NCI-H510A treated with DMSO at 0.1 percent for 48 hours (cell line): ENCODE data around the gene EPB41L4A.

Experiments used
- DNase-seq: peaks from one replicate; lab custom pipeline; 2025; lab: John Stamatoyannopoulos, UW

The EPB41L4A gene

GRCh38 chr5:112310746-112311145 is 108.3 kb downstream of the EPB41L4A start:
- DNase-seq = no peak

- no peak for DNase-seq
Measured at GRCh38 chr5:112308608-112309007, 110.5 kb downstream of the EPB41L4A start.

- no peak for DNase-seq
Measured at GRCh38 chr5:112306956-112307355, 112.1 kb downstream of the EPB41L4A start.

DNA sequence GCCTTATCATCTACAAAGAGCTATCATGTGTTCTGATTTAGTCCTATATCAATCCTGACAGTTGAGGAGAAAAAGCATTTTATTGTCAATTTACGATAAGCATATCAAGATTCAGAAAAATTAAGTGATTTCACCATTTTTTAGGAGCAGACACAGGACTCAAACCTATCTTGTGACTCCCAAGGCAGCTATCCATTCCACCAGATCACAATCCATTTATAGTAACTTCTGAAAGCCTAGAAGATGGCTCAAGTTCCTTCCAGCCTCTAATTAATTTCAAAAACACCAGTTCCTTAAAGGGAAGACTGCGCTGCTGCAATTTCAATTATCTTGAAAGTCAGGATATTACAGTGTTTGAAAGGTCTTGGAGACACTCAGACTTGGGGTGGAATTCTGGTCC is 114.3 kb downstream of the EPB41L4A start:
- no peak for DNase-seq

- DNase-seq = no peak
Measured at GRCh38 chr5:112303685-112304084, 115.4 kb downstream of the EPB41L4A start.

DNA sequence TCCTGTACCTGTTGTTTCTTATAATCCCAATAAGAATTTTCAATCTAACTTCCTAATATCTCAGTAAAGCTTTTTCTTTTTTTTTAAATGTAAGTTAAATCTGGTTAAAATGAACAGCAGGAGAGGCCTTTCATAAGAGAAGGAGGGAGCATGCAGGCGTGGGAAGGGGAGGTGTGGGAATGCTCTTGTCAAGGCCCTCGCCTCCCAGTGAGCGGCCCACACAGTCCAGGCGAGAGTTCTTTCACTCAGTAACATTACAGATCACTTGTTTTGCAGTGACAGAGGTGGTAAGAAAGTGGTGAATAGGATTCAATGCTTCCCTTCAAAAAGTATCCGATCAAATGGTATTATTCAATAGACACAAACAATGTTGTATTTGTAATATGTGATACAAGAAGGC is 125.0 kb downstream of the EPB41L4A start:
- DNase-seq = no peak

- no peak for DNase-seq
Measured at GRCh38 chr5:112293587-112293986, 125.5 kb downstream of the EPB41L4A start.

DNA sequence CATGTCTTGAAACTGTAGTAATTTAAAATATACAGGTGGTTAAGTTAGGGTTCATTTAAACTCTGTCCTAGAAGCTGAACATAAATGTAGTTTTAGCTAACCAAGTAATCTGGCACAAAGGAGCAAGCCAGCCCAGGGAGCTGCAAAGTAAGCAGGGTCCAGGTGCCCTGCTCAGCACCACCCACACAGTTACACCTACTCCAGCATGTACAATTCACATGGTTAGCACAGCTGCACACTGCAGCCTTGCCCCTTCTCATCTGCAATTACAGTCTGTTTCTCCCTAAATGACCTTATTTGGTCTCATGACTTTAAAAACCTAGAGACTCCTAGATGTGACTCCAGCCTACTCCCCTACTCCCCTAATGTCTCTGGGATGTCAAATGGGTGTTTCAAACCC is 128.4 kb downstream of the EPB41L4A start:
- DNase-seq = no peak

DNA sequence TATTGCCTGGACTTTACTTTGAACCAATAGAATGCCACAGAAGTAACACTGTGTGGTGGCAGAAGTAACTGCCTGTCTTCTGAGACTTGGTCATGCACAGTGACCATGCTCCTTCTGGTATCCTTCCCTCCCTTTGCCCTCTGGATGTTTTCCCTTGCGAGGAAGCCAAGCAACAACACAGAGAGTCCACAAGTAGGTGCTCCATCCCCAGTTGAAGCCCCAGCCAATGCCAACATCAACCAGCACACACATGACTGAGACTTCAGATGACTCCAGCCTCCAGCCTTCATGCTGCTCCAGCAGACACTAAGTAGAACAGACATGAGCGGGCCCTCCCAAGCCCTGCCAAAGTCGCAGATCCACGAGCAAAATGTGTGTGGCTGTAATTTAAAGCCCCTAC is 129.6 kb downstream of the EPB41L4A start:
- DNase-seq = no peak

DNA sequence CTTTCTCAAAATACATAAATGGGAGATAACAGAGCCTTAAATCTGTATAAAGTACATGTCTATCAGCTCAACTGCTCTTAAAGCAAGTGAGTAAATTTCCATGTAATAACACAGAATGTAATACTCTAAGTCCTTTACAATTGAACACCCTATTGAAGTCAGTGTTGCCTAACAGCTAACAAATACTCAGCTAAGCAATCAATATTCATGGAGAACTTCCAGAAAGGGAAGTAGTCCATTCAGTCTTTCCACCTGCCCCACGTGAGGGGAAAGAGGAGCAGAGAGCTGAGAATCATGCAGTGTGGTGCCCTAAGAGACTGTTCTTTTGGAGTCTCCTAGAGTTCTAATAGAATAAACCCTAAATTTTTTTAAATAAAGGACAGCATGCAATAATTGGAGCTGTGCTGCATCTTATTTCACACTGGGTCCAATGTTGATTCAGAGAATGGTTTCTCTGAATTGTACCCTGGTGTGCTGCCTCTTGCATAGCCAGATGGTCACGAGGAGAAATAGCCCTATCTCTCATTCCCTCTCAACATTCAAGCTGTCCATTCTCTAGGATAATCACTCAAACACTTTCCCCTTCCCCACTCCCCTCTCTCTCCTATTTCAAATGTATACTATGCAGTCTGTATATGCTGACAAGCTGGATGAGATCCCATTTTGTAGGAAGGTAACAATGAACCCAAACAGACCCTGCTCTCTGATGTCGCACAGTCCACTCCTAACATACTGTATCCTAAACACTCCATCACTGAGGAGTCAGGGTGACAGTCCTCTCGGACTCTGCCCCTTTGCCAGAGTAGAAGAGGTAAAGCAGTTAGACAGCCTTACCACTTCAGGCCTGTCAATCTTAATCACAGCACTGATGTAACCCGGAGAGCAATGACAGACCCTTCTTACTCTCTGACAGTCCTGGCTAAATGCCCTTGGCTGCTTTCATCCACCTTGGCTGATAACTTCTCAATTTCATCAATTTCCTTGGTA is 134.8 kb downstream of the EPB41L4A start:
- DNase-seq = peak; percentile 20

DNA sequence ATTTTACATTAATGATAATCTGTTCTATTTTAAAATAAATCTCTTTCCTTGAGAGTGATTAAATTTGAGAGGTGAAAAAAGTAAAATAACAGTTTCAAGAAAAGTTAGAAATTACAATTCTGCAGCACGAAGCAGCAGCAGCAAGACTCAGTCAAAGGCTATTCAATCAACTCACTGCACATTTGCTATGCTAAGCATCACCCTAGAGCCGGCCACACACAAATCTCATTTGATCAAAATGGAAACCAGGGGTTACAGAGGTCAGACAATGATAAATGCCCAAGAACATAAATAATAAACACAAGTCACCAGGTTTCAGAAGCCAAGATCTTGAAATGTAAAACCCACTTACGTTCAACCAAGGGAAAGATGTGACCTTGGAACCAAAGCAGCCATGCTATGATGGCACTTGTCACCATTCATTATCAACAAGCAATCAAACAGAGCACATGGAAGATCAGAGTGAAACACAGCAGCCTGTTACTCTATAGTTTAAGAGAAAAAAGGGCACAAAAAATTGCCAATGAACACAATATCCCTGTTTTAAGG is 136.0 kb downstream of the EPB41L4A start:
- DNase-seq = no peak

DNA sequence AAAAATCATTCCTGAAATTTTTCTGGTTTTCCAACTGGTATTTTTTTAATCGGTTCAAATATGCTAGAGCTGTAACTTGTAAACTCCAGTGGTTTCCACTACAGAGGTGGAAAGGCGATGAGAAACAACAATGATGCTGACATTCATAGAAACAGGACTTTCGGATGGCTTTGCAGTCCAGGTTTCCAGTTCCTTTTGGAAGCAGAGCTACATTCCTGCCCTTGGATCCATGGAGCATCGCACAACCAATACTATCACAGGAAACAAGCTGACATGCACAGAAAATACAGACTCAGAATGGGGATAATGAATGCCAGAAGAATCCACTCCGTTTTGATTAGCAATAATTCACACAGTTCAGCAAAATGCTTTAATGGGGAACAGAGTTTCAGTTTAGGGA is 140.0 kb downstream of the EPB41L4A start:
- no peak for DNase-seq

- DNase-seq = peak; percentile 10
Measured at GRCh38 chr5:112276991-112277390, 142.1 kb downstream of the EPB41L4A start.

DNA sequence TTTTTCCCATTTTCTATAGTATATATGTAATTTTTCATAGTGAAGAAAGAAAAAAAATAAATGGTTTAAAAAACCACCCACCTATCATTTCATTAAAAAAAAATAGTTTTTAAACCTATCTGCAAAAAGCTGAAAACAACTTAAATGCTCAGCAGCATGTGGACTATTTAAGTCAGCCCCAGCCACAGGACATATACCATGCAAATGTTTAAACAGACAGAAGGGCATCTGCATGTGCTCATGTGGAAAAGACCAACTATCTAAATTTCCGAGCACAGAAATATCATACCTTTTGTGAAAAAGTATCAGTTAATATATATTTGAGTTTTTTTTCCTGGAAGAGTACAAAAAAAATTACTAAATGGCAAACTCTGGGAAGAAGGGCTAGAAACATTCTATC is 143.4 kb downstream of the EPB41L4A start:
- no peak for DNase-seq

- no peak for DNase-seq
Measured at GRCh38 chr5:112270299-112271293, 148.5 kb downstream of the EPB41L4A start.

DNA sequence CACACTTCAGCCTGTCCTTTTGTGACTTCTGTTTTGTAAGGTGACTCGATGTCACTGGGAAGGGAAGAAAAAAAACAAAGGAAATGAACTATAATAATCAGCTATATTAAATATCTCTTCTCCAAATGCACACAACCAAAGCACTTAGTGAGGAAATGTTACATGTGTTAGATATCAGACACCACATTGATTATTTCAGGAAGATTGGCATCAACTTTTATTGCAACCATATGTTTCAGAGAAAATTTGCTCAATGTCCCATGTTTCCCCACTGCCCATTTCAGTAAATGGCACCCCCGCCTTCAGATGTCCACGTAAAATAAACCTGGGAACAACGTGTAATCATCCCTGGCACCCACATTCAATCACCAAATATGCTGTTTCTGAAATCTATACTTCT is 151.8 kb downstream of the EPB41L4A start:
- DNase-seq = no peak

- DNase-seq = no peak
Measured at GRCh38 chr5:112264666-112265065, 154.4 kb downstream of the EPB41L4A start.

DNA sequence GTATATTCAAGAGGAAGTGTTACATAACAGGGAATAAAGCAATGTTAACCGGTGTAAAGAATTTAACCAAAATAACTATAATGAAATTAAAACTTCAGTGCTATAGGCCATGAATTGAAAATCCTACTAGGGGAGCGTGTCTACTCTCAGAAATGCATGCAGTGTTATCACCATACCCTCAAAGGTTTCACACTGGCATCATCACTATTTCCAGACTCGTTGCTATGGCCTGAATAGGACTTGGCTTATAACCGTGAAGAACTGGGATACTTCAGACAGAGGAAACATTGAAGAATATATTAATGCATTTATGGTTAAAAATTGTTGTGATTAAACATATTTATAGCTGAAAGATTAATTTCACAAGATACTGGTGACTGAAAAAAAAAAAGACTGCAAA is 154.9 kb downstream of the EPB41L4A start:
- DNase-seq = no peak

DNA sequence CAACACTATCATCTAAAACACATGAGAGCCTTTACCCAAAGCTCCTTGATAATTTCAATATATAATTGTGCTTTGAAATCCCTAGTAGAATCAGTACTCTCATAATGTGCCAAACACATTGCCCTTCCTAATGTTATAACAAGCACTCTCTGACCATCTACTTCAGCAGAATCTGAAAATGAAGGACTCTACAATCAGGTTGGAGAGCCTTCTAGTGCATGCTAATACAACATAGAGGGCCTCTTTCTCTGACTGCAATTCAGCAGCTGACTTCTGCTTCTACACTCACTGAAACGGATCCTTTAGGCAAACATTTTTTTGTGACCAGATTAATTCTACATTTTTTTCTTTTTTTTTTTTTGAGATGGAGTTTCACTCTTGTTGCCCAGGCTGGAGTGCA is 155.6 kb downstream of the EPB41L4A start:
- DNase-seq = no peak

- DNase-seq = no peak
Measured at GRCh38 chr5:112258571-112258970, 160.5 kb downstream of the EPB41L4A start.

DNA sequence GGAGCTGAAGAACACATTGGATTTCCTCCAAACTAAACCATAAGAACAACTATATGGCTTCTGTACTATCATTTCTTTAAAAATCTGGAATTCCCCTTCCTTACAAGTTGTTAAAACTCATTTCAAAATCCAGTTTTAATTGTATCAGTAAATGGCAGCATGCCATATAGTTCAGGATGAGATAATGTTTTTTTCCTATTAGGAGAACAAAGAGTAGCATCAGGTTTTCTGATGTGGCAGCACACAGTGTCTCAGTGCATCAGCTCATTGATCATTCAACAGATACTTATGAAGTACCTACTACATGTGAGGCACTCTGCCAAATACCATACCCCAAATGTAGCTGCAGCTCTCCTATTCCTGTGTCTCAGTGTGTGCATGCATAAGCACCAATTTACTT is 161.1 kb downstream of the EPB41L4A start:
- no peak for DNase-seq

DNA sequence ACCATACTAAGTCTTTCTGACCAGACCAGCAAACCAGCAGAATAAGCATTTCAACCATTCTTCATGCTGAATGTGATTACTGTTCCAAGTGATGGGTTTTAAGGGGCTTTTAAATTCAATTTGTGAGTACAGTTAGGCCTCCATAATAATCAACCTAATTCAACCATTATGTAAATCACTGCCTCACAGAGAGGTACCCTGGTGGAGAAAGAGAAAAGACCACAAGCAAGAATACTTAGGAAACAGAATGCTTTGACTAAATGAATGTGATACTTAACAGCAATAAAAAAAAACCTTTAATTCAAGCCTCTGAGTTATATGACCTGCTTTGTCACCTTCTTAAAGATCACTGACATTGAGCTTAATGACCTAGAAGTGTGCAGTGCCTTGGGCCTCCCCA is 162.1 kb downstream of the EPB41L4A start:
- no peak for DNase-seq
